Measurements from ENCODE around the gene SEMA5A.

The SEMA5A gene

DNA sequence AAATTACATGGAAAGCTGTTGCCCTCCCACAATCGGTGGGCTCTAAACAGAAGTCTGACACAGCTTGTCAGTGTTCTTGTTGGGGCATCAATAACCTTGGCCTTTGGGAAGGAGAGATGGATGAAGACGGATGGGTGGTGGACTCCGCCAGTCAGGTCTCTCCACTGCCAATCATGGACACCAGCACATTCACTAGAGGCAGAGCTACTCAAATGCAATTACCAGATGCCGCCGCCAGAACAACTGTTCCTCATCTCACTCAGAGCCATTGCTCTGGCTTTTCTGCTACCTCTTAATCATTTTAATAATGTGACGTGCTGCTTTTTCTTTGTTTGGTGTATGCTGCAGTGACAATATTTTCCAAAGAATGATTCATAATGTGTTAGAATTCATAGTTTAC, 27.9 kb upstream of the SEMA5A start:
- no peak for DNase-seq (ENCODE audit: low read depth)
- no peak for TF ChIP-seq CTCF (conservative IDR thresholded peaks at IDR 0.05; ENCODE audit: control insufficient read depth, insufficient read depth, low read depth, low read length)
- H3K4me3 ChIP-seq (ENCODE audit: control insufficient read depth, low read depth, low read length) = no peak overlapping the region

- no peak for DNase-seq (ENCODE audit: low read depth)
- no peak for TF ChIP-seq CTCF (conservative IDR thresholded peaks at IDR 0.05; ENCODE audit: control insufficient read depth, insufficient read depth, low read depth, low read length)
- H3K4me3 ChIP-seq (ENCODE audit: control insufficient read depth, low read depth, low read length) = no peak overlapping the region
Observed at GRCh38 chr5:9572246-9572645, 26.4 kb upstream of the SEMA5A start.

DNA sequence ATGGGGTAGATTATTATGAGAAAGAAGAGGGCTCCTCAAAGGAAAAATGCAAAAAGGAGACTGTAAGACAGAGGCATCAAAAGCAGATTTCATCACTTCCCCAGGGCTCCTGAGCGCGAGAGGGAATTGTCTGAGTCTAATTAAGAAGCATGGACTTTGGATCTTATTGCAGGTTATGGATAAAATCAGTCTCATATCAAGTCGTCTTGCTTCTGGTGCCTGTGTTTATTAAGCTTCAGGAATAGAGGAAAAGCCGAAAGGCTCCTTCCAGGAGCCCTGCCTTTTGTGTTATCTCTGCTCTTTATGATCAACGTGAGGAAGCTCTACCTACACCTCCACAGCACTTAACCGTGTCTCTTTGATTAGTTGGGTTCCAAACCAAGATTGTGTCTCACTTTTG, 25.0 kb upstream of the SEMA5A start:
- no peak for TF ChIP-seq CTCF (conservative IDR thresholded peaks at IDR 0.05; ENCODE audit: control insufficient read depth, insufficient read depth, low read depth, low read length)
- no peak for DNase-seq (ENCODE audit: low read depth)

DNA sequence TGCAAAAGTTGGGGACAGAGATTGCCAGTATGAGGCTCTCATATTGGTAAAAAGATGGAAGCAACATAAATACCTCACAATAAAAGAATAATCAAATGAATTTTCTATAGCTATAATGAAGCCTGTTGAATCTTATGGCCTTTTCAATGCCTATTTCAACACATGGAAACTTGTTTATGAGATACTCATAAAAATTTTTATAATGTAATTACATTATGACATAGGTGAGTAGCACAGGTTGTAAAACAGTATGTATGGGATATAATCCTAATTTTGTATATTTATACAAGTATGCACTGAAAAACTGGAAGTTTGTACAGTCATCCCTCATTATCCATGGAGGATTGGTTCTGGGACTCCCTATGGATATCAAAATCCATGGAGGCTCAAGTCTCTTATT, 21.2 kb upstream of the SEMA5A start:
- DNase-seq (ENCODE audit: low read depth) = no peak
- TF ChIP-seq CTCF (conservative IDR thresholded peaks at IDR 0.05; ENCODE audit: control insufficient read depth, insufficient read depth, low read depth, low read length) = no peak
- H3K4me3 ChIP-seq (ENCODE audit: control insufficient read depth, low read depth, low read length) = no peak overlapping the region

More for the DNA sequence above, 25.0 kb upstream of the SEMA5A start:
- no peak overlapping the region for H3K4me3 ChIP-seq (ENCODE audit: control insufficient read depth, low read depth, low read length)

DNA sequence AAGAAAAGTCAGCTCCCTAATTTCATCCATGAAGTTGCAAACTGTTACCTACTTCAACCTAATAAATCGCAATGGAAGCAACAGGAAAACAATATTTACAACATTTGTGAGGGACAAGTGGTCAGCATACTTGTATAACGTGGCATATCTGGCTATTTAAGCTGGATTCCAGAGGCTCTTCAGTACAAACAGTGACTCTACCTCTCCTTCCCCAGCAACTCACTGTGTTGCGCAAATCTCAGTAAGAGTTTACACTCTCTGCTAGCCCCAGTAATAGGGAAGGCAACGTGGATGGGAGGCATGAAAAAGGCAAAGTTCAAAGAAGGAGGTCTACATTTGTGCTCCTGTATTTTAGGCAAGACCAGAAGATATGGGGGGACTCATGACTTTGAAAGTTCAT, 18.9 kb upstream of the SEMA5A start:
- no peak for DNase-seq (ENCODE audit: low read depth)
- TF ChIP-seq CTCF (conservative IDR thresholded peaks at IDR 0.05; ENCODE audit: control insufficient read depth, insufficient read depth, low read depth, low read length) = no peak
- H3K4me3 ChIP-seq (ENCODE audit: control insufficient read depth, low read depth, low read length) = no peak overlapping the region

DNA sequence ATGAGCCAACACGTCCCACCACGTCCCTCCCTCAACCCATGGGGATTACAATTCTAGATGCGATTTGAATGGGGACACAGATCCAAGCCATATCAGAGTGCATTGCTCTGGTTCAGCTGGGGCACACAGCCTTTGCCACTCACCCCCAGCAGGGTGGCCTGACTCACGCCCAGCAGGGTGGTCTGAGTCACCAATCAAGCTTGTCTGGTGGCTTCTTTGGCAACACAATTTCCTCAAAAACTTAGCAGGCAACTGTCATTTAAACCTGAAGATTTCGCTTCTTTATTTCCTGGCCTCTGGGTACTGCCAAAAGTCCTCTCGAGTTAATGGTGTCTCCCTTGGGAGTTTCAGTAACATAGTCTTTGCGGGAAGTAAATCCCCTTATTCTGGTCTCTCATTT, 16.3 kb upstream of the SEMA5A start:
- DNase-seq (ENCODE audit: low read depth) = peak; percentile 21
- no peak for TF ChIP-seq CTCF (conservative IDR thresholded peaks at IDR 0.05; ENCODE audit: control insufficient read depth, insufficient read depth, low read depth, low read length)
- no peak overlapping the region for H3K4me3 ChIP-seq (ENCODE audit: control insufficient read depth, low read depth, low read length)

DNA sequence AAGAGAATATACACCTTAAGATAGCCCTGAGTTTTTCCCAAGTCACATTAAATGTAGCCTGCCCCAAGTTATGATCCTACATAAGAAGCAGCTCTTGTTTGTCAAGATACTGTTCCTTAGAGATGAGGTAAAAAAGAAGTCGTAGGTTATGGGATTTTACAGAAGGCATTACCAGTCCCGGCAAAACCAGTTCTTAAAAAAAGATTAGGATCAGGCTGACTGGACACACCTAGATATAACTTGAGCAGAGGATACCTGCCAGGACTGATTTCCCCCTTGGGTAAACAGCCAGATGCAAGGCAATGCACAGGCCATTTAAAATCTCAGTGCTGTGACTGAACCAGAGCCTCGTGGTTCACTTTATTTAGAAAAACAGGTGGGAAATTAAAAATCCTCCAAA, 14.1 kb upstream of the SEMA5A start:
- no peak for TF ChIP-seq CTCF (conservative IDR thresholded peaks at IDR 0.05; ENCODE audit: control insufficient read depth, insufficient read depth, low read depth, low read length)
- H3K4me3 ChIP-seq (ENCODE audit: control insufficient read depth, low read depth, low read length) = no peak overlapping the region
- DNase-seq (ENCODE audit: low read depth) = no peak

Data from fibroblast of mammary gland (primary cell).